Panc1 (cell line): ENCODE measurements around the gene ADSS1.

Source experiments
- POLR2AphosphoS5 ChIP-seq: IDR thresholded peaks from 2 replicates; pipeline ENCODE4 v1.6.1; 2012; ENCODE audit warnings: mild to moderate bottlenecking, low read depth, low read length, moderate library complexity
- TCF7L2 ChIP-seq: IDR thresholded peaks from 2 replicates; pipeline ENCODE4 v1.6.1; 2011; ENCODE audit warnings: mild to moderate bottlenecking, low read depth, low read length, inconsistent platforms
- TF ChIP-seq, protein P1 (sequence below): fragments of 450-650 bp; IDR thresholded peaks from 2 replicates; pipeline ENCODE4 v1.5.1; 2017; ENCODE audit warnings: mild to moderate bottlenecking
- TF ChIP-seq, protein P2 (sequence below), 2 experiments: IDR thresholded peaks; 2 replicates each; pipeline ENCODE4 v1.6.1; 2011 to 2012; ENCODE audit warnings: low read depth in 2 of 2, control low read depth in 1 of 2, low read length in 1 of 2, mild to moderate bottlenecking in 1 of 2, moderate library complexity in 1 of 2; ENCODE audit not compliant: insufficient read depth in 1 of 2

DNA sequence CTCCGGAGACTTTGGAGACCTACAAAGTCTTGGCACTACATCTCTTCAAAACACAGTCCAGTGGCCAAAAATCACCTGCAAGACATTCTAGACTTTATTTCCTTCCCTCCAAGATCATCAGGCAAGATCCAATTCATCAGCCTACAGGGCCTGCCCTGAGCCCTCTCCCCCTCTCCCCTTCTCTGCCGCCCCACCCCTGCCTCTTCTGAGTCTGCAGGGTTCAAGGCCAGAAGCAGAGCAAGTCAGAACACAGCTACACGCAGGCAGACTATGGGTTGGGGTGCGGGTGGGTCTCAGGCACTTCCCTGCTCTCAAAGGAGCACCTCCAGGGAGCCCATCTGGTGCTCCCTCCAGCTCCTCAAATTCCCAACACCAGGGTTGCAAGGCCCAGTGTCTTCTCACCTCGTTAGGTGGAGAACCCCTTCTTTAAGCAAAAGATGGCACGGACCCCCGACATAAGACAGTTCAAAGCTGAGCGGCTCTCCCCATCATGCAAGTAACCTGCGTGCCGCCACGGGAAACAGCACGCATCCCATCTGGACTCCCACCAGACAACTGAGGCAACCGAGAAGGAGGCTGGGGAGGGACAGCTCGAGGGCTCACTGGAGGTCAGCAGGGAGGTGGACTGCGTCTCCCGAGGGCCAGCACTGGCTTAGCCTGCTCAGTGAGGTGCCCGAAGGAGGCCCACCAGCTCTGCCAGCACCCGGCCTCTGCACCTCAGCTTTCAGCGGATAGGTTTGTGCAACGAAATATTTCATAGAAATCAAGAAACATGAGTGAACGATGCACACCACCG, 40.2 kb upstream of the ADSS1 start:
- TF ChIP-seq, protein P1, sequence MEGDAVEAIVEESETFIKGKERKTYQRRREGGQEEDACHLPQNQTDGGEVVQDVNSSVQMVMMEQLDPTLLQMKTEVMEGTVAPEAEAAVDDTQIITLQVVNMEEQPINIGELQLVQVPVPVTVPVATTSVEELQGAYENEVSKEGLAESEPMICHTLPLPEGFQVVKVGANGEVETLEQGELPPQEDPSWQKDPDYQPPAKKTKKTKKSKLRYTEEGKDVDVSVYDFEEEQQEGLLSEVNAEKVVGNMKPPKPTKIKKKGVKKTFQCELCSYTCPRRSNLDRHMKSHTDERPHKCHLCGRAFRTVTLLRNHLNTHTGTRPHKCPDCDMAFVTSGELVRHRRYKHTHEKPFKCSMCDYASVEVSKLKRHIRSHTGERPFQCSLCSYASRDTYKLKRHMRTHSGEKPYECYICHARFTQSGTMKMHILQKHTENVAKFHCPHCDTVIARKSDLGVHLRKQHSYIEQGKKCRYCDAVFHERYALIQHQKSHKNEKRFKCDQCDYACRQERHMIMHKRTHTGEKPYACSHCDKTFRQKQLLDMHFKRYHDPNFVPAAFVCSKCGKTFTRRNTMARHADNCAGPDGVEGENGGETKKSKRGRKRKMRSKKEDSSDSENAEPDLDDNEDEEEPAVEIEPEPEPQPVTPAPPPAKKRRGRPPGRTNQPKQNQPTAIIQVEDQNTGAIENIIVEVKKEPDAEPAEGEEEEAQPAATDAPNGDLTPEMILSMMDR = no peak
- TF ChIP-seq, protein P2, sequence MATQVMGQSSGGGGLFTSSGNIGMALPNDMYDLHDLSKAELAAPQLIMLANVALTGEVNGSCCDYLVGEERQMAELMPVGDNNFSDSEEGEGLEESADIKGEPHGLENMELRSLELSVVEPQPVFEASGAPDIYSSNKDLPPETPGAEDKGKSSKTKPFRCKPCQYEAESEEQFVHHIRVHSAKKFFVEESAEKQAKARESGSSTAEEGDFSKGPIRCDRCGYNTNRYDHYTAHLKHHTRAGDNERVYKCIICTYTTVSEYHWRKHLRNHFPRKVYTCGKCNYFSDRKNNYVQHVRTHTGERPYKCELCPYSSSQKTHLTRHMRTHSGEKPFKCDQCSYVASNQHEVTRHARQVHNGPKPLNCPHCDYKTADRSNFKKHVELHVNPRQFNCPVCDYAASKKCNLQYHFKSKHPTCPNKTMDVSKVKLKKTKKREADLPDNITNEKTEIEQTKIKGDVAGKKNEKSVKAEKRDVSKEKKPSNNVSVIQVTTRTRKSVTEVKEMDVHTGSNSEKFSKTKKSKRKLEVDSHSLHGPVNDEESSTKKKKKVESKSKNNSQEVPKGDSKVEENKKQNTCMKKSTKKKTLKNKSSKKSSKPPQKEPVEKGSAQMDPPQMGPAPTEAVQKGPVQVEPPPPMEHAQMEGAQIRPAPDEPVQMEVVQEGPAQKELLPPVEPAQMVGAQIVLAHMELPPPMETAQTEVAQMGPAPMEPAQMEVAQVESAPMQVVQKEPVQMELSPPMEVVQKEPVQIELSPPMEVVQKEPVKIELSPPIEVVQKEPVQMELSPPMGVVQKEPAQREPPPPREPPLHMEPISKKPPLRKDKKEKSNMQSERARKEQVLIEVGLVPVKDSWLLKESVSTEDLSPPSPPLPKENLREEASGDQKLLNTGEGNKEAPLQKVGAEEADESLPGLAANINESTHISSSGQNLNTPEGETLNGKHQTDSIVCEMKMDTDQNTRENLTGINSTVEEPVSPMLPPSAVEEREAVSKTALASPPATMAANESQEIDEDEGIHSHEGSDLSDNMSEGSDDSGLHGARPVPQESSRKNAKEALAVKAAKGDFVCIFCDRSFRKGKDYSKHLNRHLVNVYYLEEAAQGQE (IDR thresholded peaks at IDR 0.05; ENCODE audit: insufficient read depth in 1 of 2, low read depth in 2 of 2, low read length in 1 of 2) = no peak
- TF ChIP-seq TCF7L2 (no peak), POLR2AphosphoS5 (no peak)
